ENCODE measurements around the gene ZNF516.

ZNF516 gene

DNA sequence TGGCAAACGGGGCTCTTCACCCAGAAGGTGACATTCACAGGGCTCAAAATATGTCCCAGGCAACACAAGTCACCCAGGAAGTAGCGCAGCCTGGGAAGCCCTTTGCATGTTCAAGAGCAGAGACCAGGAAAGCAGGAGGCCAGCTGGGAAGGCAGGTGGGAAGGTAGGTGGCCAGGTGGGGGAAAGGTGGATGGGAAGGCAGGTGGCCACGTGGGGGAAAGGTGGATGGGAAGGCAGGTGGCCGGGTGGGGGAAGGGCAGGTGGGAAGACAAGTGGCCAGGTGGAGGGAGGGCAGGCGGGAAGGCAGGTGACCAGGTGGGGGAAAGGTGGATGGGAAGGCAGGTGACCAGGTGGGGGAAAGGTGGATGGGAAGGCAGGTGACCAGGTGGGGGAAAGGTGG is 102.7 kb downstream of the ZNF516 start:
- DNase-seq: no peak

DNA sequence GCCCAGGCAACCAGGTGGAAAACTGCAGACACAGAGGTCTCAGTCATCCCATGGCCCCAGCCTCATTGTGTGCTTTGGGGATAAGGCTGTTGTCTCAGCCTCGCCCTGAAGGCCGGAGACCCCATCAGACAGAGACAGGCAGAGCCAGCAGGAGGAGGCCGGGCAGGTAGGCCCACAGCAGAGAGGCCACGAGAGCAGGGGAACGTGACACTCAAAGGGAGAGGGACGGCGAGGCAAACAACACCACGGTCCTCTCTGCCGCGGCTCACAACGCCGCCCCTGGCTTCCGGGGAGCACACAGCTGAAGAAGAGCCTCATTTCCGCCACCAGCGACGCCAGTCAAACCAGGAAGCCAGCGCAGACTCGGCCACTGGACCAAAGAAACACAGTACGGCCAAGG is 103.3 kb downstream of the ZNF516 start:
- no peak for DNase-seq

DNA sequence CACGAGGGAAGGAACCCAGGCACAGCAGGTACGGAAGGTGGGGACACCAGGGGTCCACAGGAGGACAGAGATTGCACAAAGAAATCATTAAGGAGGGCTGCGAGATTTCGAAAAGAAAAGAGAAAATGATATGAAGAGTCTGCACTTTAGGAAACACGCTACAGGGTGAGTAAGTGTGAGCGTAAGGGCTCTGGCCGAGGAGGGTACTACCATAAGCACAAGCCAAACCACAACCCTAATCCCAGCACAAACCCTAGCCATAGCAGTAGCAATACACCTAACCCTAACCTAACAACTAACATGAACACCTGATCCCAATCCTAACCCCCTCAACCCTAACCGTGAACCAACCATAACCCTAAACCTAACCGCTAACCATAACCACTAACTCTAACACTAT is 104.0 kb downstream of the ZNF516 start:
- no peak for DNase-seq

DNA sequence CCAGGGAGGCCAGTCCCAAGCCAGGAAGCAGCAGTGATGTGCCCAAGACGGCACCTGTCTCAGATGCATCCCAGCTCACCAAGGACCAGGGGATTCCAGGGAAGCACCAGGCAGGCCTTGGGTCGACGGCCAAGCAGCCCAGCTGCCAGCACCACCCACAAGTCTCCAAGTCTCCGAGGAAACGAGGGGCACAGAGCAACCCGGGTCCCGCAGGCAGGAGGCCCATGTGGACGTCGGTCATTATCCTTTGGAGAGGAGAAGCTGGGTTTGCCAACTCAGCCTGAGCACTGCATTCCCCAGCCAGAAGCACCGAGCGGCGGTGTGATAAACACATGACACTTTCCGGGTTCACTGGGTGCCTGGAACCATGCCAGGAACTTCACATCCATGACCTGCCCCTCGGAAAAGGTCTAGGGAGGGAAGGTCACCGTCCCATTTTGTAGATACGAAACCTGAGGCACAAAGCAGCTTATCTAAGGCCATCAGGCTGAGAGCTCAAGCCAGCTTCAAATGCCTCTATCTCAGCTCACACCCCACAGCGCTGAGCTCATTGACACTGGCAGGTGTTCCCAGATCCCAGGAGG is 104.5 kb downstream of the ZNF516 start:
- no peak for DNase-seq

DNA sequence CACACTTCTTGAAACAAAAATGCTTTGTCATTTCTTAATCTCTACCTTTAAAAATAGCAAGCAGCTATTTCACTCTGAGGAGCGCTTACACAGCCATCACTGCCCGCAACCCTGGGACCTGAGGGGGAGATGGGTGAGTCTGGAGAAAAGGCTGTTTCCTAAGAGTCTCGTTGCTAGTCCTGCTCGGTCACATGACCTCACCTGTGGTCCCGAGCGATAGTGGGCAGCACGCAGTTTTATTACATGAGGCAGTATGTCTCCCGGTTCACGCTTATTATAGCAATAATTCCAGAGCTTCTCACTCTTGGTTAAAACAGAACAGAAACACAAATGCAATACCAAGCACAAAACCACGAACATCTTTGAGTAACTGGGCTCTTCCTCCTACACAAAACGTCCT is 105.3 kb downstream of the ZNF516 start:
- no peak for DNase-seq

DNA sequence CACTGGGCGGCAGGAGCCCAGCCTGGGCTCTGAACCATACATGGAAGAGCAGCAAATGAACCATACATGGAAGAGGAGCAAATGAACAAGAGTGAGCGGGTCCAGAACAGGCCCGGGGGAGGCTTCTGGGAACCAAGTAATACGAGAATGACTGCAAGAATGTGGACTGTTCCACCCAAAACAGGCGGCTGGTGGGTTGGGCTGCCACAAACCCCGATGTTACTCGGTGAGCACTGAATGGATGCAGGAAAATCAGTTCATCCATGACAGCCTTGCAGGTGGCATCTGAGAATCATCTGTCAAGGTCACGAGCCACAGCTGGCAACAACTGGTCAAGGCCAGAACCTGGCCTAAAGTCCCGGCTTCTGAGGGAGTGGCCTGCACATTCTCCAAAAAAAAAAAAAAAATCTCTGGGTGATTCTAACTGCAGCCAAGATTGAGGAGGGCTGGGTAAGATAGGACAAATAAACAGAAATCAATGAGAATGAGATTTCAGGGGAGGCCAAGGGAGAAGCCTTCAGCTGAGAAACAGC is 106.1 kb downstream of the ZNF516 start:
- DNase-seq: no peak

DNA sequence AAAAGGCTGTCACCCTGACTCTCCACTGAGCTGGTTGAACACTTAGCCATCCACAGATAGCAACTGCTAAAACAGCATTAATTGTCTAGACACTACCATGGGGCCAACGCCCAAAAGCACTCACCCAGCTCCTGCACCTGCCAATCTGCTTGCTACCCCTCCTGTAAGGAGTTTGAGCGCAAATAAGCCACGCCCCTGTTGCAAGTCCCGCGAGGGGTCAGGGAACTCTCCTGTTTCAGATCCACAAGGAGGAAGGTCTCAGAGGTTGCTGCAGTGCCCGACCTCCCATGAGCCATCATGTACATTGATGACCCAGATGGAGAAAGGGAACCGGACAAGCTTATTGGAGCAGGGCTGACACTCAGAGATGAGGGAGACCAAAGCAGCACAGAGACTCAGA is 106.8 kb downstream of the ZNF516 start:
- no peak for DNase-seq

DNA sequence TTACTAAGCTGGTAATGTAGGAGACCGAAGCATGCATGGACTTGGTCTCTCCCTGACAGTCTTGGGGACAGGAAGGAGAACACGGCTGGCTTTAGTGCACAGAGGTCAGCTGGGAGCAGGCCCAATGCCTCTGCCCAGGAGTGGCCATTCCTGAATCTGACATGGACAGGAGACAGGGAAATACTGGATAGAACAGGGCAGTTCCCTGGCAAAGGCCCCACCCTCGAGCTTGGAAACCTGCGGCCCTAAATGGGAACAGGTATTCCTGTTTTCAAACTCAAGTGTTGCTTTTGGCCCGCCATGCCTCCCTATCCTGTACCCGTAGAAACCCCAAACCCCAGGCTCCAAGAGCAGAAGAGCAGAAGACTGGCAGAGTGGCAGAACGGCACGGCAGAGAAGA is 107.4 kb downstream of the ZNF516 start:
- no peak for DNase-seq

DNA sequence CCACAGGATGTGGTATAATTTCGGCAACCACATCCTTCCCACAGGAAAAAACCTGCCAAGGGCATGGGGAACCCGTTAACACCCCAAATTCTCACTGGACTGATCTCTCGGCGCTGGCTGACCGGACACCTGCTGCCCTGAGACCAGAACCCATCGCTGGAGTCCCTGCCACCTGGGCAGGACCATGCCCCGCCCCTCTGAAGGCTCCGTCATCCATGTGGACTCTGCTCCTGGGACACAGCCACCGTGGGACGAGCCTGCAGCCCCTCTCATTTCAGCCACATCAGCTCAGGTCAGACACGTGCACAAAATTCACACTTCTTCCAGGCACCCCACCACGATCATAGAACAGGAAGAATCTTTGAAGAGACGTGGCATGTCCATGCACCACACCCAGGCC is 108.2 kb downstream of the ZNF516 start:
- DNase-seq: no peak

DNA sequence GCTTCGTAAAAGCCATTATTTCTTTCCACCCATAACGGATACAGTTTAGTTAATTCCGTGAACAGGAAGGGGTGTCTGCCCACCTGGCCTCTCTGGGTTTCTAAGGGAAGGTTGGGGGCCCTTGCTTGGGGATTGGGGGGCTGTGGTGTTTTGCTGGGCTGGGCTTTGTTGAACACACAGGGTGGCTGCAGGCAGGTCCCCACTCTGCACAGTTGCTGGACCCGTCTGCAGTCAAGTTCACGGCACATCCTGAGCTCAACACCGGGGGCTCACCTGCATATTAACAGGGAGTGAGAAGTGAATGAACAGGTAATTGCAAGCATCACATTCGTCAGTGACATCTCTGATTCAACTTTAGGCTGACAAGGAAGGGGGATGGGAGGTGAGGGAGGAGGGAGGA is 109.0 kb downstream of the ZNF516 start:
- DNase-seq: no peak

DNA sequence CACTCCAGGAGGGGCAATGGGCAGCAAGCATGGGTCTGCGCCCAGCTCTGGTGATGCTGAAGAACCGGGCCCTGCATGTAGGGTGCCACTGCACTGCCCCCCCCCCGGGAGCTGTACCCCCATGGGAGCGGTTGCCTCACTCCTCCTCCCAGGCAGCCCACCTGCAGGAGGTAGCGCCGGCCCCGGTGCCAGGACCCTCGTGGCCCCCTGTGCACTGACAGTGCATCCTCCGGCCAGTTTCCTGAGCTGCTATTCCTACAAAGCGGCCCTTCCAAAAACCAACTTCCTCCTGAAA is 109.4 kb downstream of the ZNF516 start:
- no peak for DNase-seq

DNA sequence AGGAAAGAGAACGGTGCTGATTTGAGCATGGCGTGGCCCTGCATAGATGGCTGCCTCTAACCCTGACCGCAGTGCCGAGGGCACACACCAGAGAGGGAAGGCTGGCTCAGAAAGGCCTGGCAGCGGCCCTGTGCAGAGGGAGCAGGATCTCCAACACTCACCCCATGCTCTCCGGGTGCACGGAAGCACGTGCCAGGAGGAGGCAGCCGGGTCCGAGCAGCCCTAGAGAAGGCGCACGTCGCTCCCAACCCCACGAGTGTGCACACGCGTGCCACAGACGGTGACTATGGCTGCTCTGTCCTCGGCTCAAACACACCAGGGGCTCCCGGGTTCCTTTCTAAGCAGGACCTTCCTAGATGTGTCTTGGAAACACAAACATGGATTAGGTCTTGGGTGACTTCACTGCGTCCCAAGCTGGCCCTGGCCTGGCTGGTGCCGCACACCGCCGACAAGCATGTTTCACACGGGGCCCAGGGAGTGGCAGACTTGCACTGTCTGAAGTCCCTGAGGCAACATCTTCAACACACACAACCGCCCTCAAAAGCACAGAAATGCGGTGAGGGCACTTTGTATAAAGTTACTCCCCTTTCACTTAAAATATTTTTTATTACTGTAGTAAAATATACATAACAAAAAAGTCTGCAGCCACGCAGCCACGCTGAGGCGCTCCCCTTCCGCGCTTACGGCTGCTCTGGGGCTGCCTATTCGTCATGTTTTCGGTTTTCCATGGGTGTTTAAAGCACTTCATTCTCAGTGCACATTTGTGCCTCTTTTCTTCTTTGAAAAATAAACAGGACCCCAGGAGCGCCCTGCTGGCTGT is 110.0 kb downstream of the ZNF516 start:
- DNase-seq: no peak

DNA sequence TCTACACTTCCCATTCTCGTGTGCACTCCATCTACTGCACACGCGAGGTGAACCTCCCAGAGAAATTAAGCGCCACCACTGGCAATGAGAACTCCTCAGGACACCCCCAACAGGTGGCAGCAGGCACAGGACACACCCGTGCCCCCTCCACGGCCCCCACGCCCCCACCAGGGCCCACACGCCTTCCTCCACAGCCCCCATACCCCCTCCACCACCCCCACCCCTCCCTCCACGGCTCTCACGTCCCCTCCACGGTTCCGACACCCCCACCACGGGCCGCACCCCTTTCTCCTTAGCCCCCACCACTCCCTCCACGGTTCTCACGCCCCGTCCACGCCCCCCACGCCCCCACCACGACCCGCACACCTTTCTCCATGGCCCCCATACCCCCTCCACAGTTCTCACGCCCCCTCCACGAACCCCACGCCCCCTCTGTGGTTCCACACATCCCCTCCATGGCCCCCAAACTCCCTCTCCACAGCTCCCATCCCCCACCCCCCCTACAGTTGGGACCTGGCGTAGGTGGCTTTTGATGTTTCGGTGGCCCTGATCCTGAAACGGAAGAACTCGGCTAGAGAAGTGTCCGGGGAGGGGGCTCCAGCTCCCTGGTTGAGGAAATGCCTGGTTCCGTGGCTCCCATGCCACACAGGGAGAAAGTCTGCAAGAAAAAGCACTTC is 110.8 kb downstream of the ZNF516 start:
- DNase-seq: no peak

DNA sequence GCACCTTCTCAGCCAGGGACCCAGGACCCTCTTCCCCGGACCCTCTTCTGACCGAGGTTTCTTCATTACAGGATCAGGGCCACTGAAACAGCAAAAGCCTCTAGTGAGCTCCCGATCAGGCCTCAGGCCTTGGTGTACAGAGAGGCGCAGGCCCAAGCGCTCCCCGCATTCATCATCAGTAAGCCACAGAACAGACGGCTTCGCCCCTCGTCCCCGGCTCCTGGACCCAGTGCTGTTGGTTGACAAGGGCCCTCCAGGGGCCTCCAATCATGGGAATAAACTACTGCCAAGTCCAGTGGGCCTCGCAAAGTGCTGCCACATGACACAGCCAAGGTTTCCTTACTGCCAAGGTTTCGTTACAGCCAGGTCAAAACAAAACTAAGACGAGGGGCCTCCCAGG is 111.4 kb downstream of the ZNF516 start:
- DNase-seq: no peak

DNA sequence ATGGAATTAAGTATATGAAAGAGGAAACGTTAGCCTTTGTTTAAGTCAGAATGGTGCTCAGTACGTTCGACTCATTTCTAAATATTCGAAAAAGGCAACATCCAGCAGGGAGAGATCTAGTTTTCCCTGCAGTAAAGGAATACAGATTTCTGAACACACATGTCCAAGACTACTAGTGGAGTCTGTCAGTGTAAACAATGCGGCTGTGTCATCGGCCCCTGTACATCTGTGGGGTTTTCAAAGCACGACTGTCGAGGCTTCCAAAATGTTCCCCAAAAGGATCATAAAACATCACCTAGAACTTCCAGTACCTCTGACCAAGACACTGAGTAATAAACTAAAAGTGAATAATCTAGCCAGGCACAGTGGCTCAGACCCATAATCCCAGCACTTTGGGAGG is 112.8 kb downstream of the ZNF516 start:
- DNase-seq: no peak

DNA sequence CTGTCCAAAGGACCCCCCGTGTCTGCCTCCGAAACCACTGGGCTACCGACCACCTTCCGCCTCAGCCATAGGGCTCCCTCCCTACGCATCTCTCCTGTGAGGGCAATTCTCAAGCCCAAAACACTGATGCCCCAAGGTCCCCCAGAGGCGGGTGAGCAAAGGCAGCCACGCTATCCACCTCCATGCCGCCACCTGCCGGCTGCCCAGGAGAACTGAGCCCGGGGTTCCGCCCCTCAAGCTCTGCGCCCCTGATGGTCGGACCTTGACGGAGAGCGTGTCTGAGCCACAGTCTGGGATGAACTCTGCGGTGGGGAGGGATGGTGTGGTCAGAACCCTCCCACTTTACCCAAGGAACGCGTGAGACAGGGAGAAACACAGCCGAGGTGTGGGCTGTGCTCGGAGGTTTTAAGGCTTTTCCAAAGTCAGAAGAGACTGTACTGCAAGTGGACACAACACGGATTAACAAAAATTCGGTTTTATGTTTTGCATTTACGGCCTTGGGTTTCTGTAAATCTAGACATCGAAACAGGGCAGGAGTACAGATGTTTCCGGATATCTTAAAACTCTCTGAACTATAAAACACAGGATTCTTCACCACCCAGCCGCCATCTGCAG is 114.1 kb downstream of the ZNF516 start:
- no peak for DNase-seq

DNA sequence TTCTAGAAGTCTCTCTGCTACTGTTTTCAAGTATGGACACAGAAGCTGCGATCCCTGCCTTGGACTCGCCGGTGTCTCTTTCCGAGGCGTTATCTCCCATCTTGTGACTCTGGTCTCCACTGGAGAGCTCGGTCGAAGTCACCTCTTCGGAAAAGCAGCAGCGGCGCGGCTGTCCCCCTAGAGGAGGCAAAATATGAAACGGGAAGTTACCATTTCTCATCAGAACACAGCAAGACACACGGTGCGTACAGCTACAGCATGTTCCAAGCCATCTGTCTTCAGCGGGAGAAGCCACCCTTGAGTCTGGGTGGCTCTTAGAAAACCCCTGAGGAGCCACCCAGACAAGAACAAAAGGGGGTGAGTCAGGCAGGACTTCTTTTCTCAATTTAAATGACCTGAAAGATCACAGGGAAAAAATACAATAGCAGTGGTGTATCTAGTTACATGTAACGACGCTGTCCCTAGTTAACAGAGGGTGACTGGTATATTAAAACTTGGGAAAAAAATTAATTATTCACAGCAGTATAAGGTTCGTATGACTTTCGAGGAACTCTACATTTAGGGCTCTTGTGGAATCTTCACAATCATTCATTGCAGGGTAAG is 114.8 kb downstream of the ZNF516 start:
- DNase-seq: no peak

DNA sequence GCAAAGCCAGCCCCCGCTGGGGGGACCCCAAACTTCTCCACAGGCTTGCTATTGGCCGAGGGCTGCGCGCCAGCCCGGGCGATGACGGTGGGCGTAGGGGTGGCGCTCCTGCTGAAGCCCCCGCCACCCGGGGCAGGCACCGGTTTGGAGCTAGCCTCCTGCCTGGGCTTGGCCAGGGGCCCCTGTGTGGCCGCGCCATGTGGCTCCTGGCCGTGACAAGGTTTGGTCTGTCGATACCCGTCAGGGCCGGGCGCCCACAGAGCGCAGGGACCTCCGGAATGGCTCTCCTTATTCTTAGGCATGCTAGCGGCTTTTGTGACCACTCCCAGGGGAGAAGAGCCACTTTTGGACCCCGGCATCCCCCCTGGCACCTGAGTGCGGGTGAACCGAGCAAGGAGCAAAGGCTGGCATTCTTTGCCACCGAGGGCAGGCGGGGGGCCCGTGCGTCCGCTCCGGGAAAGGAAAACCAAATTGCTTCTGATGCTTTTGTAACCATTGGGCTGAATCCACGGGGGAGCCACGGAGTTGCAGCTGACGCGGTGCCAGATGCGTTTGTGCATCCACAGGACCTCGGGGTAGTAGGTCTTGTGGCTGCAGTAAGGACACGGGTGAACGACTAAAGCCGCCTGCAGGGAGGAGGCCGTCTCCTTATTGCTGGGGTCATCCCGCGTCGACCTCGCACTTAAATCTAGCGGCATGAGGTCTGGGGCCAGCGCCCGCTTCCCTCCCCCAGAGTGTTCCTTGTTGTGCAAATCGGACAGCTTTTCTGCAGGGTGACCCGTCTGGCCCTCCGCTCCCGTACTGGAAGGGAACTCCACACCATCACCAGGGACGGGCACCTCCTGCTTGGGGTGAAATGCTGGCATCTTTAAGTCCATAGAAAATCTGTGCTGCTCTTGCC is 115.6 kb downstream of the ZNF516 start:
- no peak for DNase-seq

DNA sequence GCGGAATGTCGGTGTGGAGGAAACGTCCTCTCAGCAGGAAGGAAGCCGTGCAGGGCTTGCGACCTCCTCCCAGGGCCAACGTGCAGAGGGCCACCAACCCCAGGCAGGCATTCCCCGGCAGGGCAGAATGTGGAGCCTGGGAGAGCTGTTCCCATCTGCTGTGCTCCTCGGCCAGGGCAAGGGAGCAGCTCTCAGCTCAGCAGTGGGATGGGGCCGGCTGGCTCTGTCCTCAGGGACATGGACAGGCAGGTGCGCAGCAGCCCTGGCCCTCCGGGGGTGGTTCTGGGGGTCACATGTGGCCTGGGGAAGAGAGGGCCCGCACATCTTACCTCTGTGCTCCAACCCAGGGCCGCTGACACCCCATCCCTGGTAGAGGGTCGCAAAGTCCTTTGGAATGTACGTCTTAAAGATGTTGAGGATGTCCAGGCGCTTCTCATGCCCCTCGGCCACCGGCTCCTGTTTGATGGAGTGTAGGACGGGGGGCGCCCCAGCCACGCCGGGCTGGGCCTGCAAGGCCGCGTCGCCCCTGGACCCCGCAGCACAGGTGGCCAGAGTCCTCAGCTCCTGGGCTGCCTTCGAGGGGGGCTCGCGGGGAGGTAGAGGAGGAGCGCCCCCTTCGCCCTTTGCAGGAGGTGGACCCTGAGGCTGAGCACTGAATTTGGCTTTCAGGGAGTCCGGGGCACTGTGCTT is 116.4 kb downstream of the ZNF516 start:
- DNase-seq: no peak

DNA sequence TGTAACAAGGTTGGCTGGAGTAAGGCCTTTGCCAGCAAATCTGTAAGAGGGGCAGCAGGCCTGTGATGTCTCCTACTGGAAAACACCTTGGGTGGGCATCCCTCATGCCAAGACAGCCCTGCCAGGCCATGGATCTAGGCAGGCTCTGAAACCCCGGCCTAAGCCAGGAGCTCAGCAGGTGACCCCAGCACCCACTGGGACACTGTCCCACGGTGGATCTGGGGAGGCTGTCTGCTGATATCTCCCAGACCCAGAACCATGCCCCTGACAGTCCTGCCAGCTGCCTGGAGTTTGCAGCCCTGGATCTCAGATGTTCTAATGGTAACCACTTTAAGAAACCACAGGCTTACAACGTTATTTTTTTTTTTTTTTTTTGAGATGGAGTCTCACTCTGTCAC is 117.7 kb downstream of the ZNF516 start:
- no peak for DNase-seq

DNA sequence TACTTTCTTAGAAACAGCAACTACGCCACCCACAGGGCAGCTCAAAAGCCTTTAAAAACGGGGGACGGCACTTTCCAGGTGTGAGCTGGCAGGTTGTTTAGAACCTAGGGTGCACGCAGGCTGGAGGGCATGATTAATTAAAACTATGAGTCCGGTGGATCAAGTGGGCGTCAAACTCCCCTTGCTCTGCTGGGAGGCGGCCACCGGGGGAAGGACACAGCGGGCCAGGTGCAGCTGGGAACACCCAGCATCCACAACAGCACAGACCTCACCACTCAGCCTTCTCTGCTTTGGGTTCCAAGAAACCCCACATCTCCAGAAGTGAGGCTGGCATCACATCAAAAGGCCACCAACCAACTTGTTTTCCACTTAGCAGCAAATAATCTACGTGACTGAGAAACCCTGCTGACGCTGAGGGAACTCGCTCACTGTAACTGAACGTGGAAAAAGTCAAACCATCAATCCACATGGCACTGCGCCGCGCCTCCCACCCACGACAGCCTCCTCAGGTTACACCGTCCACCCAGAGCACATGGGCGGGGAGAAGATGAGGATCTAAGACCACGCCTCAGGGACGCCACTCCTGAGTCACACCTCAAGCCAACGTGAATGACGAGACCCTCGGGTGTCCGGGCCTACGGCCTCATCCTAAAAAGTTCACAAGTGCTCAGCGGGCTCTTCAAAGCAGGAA is 118.2 kb downstream of the ZNF516 start:
- DNase-seq: peak; percentile 8
